ENCODE data around the gene CCDC14.

Gene CCDC14

DNA sequence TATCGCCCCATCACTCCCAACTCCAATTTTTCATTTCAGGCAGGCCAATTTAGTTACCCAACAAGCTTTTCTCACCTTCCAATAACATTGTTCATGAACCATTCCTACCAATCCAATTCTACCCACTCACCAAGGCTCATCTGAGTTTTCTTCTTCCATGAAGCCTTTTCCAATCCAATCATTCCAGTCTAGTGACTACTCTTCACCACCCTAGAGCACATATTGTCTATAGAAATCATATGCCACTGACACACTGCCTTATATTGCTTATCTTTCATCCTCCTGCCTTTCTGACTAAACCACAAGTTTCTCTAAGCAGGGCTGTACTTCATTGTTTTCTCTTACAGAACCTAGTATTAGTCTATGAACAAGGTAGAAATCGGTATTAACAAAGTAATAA lies 11.4 kb downstream of the CCDC14 start:
- Histone ChIP-seq H3K27me3 (ENCODE audit: insufficient read depth, low read length, poor library complexity, severe bottlenecking) (no peaks in the 10 kb centered on the region), H3K9ac (ENCODE audit: low read depth, low read length, poor library complexity, severe bottlenecking) (no peak overlapping the region), H3K79me2 (ENCODE audit: insufficient read depth, low read length) (no peaks in the 10 kb centered on the region), H3K9me3 (ENCODE audit: insufficient read depth, low read depth, low read length) (no peaks in the 10 kb centered on the region), H3K4me2 (ENCODE audit: low read depth, low read length, poor library complexity, severe bottlenecking) (no peak overlapping the region), H3K4me3 (ENCODE audit: low read length, poor library complexity, severe bottlenecking) (no peak overlapping the region), H4K20me1 (ENCODE audit: insufficient read depth, low read length, poor library complexity, severe bottlenecking) (no peaks in the 10 kb centered on the region), H3K36me3 (ENCODE audit: insufficient read depth, low read length) (peaks cover 19% of the 10 kb centered on the region; the same call in 1 of the 2 replicates), H2AFZ (ENCODE audit: low read length) (no peak overlapping the region), H3F3A (ENCODE audit: low read depth) (no peaks in the 10 kb centered on the region), H3K4me1 (ENCODE audit: insufficient read depth, low read length, poor library complexity, severe bottlenecking) (peaks cover 22% of the 10 kb centered on the region), H3K9me2 (replicated peaks; ENCODE audit: low read depth, low read length) (no peaks in the 10 kb centered on the region)
- TF ChIP-seq EZH2phosphoT487 (IDR thresholded peaks at IDR 0.05; ENCODE audit: borderline replicate concordance) = no peak
- TF ChIP-seq, protein P1, sequence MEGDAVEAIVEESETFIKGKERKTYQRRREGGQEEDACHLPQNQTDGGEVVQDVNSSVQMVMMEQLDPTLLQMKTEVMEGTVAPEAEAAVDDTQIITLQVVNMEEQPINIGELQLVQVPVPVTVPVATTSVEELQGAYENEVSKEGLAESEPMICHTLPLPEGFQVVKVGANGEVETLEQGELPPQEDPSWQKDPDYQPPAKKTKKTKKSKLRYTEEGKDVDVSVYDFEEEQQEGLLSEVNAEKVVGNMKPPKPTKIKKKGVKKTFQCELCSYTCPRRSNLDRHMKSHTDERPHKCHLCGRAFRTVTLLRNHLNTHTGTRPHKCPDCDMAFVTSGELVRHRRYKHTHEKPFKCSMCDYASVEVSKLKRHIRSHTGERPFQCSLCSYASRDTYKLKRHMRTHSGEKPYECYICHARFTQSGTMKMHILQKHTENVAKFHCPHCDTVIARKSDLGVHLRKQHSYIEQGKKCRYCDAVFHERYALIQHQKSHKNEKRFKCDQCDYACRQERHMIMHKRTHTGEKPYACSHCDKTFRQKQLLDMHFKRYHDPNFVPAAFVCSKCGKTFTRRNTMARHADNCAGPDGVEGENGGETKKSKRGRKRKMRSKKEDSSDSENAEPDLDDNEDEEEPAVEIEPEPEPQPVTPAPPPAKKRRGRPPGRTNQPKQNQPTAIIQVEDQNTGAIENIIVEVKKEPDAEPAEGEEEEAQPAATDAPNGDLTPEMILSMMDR (conservative IDR thresholded peaks at IDR 0.05; ENCODE audit: low read length) = no peak

DNA sequence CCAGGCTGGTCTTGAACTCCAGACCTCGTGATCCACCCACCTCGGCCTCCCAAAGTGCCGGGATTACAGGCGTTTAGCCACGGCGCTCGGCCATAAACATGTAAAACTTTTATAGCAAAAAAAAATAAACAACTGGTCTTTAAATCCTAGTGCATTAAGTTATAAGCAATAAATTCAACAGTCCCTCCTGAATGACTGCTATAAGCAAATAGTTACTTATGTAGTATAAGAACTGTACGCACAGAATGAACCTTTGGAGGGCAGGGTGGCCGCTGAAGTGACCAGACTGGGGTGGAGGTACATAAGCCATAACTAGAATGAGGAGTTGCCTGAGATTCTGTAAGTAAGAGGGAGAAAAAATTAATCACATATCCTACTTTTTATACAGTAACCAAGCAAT lies 12.6 kb downstream of the CCDC14 start:
- Histone ChIP-seq H3K9me3 (ENCODE audit: insufficient read depth, low read depth, low read length) (no peaks in the 10 kb centered on the region), H3K79me2 (ENCODE audit: insufficient read depth, low read length) (no peaks in the 10 kb centered on the region), H3F3A (ENCODE audit: low read depth) (no peaks in the 10 kb centered on the region), H3K4me2 (ENCODE audit: low read depth, low read length, poor library complexity, severe bottlenecking) (no peak overlapping the region), H3K4me1 (ENCODE audit: insufficient read depth, low read length, poor library complexity, severe bottlenecking) (peaks cover 14% of the 10 kb centered on the region), H2AFZ (ENCODE audit: low read length) (no peak overlapping the region), H3K27me3 (ENCODE audit: insufficient read depth, low read length, poor library complexity, severe bottlenecking) (no peaks in the 10 kb centered on the region), H3K9me2 (replicated peaks; ENCODE audit: low read depth, low read length) (no peaks in the 10 kb centered on the region), H3K9ac (ENCODE audit: low read depth, low read length, poor library complexity, severe bottlenecking) (no peak overlapping the region), H3K4me3 (ENCODE audit: low read length, poor library complexity, severe bottlenecking) (no peak overlapping the region), H3K36me3 (ENCODE audit: insufficient read depth, low read length) (peaks cover 31% of the 10 kb centered on the region; the same call in 1 of the 2 replicates), H4K20me1 (ENCODE audit: insufficient read depth, low read length, poor library complexity, severe bottlenecking) (no peaks in the 10 kb centered on the region)
- TF ChIP-seq, protein P1 (conservative IDR thresholded peaks at IDR 0.05; ENCODE audit: low read length) = no peak
- no peak for TF ChIP-seq EZH2phosphoT487 (IDR thresholded peaks at IDR 0.05; ENCODE audit: borderline replicate concordance)

DNA sequence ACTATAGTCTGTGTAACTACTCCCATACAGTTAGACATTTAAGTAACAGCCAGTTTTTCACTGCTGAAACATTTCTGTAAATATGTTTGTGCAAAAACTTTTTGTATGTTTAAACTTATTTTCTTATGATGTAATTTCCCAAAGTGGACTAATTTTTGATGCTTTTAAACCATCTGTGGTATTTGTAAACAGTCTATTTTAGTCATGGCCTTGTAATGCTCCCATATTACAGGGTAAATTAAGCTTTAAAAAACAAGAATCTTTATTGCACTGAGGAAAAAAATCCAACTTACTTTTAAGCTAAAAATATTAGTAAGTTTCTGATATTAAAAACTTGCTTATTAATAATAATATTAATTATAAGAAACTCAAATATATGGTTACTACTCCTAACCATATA lies 13.5 kb downstream of the CCDC14 start:
- Histone ChIP-seq H3K4me2 (ENCODE audit: low read depth, low read length, poor library complexity, severe bottlenecking) (no peak overlapping the region), H2AFZ (ENCODE audit: low read length) (no peak overlapping the region), H3F3A (ENCODE audit: low read depth) (no peaks in the 10 kb centered on the region), H3K27me3 (ENCODE audit: insufficient read depth, low read length, poor library complexity, severe bottlenecking) (no peaks in the 10 kb centered on the region), H3K4me1 (ENCODE audit: insufficient read depth, low read length, poor library complexity, severe bottlenecking) (peaks cover 5% of the 10 kb centered on the region), H3K79me2 (ENCODE audit: insufficient read depth, low read length) (no peaks in the 10 kb centered on the region), H4K20me1 (ENCODE audit: insufficient read depth, low read length, poor library complexity, severe bottlenecking) (no peaks in the 10 kb centered on the region), H3K4me3 (ENCODE audit: low read length, poor library complexity, severe bottlenecking) (no peak overlapping the region), H3K9me3 (ENCODE audit: insufficient read depth, low read depth, low read length) (no peaks in the 10 kb centered on the region), H3K36me3 (ENCODE audit: insufficient read depth, low read length) (peaks cover 30% of the 10 kb centered on the region; the same call in 1 of the 2 replicates), H3K9me2 (replicated peaks; ENCODE audit: low read depth, low read length) (no peaks in the 10 kb centered on the region), H3K9ac (ENCODE audit: low read depth, low read length, poor library complexity, severe bottlenecking) (no peak overlapping the region)
- TF ChIP-seq, protein P1 (conservative IDR thresholded peaks at IDR 0.05; ENCODE audit: low read length) = no peak
- TF ChIP-seq EZH2phosphoT487 (IDR thresholded peaks at IDR 0.05; ENCODE audit: borderline replicate concordance) = no peak
